ENCODE measurements around the gene ZNF730.
A peak's percentile ranks its signal among the peaks of the same experiment; 100 is the strongest.
"Not testable (repeated sequence)": the region's sequence is repeated elsewhere in the genome, so short reads cannot be mapped to it uniquely, and the experiment has no call there.

ZNF730 gene

DNA sequence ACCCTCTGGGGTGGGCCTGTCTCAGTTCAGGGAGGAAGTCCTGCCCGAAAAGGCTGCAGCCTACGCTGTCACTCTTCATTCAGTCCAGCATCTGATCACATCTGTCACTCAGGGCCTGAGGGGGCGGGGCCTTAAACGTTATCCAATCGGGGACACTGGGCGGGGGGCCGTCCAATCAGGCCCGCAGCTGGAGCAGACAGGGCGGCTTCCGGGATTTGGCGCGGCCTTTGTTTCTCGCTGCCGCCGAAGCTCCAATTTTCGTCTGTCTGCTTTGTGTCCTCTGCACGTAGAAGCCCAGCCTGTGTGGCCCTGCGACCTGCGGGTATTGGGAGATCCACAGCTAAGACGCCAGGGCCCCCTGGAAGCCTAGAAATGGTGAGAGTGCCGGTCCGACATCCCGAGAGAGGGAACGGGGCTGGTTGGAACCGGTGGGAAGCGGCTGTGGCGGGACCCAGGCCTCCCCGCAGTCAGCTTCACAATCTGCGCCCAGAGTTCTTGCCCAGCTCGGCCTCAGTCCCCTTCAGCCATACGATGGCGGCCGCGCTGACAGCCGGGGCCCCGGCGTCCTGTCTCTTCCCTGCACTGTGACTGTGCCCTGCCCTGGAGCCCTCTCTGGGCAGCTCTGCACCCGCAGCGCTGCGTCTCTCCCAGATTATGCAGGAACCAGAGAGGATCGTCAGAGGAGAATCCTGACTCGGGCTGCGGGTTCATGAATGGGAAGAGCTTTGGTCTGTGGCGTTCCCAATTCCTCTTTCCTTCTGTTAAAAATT lies at the start of gene ZNF730:
Gene ZNF730 (plus strand): TSS at position 224 of the 770 bp plus-strand sequence. CDS start 149 bp downstream, at position 373.
- peak; percentile 34 for DNase-seq

DNA sequence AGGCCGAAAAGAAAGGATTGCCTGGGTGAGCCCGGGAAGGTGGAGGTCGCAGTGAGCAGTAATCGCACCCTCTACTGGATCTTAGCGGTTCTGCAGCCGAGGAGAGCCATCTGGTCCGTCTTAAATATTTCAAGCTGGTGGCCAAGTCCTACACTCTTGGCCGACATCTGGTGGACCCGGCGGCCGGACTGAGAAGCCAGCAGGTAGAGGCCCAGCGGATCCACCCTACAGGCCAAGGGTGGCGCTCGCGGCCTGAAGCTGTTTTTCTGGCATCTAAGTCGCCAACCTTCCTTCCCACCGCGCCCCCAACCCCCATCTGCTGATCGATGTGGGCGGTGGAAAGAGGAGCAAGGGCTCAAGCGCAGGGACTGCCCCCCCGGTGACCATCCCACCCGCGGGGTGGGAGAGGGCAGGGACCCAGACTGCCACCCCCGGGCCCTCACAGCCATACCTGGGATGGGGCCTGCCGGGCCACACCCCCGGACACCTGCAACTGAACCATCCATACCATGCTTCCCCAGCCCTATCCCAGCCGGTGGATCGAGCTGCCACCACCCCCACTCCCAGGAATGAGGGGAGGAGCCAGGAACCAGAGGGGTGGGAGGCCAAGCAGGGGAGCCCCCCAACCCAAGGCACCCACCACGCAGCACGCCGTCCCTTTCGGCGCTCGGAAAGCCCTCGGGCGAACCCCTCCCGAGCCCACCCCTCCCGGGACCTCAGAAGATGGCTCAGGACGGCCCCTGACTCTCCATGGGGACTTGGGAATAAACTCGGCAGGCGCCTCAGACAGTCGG lies 46.3 kb upstream of the ZNF730 start:
- no peak for DNase-seq

DNA sequence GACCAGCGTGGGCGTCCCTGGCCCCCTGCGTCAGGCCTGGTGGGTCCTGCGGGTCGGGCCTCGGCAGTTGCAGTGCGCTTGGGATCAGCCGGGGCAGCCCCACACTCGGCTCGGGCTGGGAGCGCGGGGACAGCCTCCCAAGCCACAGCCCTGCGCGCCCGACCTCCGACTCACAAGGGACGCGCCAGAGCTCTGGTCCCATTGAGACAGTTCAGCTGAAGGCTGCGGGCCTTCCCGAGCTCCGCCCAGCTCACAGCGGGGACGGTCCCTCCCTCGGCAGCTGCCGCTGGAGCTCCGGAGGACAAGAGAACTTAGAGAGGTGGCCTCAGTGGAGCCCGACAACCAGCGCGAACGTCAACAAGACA lies 45.7 kb upstream of the ZNF730 start:
- DNase-seq: no peak

DNA sequence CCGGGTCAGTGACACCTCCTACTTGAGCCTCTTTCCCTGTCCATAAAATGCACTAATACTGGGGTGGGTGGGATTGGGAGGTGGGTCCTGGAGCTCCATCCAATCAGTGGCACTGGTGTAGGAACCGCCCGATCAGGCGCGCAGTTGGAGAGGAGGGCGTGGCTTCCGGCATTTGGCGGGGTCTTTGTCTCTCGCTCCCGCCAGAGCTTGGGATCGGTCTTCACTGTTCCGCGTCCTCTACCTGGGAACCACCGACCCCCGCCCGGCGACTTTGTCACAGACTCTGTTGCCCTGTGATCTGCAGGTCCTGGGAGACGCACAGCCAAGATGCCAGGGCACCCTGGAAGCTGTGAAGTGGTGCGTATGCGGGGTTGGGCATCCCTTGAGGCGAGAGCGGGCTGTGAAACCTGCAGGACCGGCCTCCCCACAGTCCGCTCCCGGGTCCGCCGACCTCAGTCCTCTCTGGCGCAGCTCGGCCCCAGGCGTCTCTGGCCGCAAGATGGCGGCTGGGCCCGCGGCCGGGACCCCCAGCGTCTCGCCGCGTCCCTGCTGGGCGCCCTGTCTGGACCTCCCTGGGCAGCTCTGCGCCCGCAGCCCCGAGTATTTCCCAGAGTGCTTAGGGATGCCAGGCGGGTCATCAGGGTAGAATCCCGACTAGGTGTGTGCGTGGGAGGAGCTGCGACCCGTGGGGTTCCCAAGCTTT lies 41.6 kb upstream of the ZNF730 start:
- DNase-seq: no peak

DNA sequence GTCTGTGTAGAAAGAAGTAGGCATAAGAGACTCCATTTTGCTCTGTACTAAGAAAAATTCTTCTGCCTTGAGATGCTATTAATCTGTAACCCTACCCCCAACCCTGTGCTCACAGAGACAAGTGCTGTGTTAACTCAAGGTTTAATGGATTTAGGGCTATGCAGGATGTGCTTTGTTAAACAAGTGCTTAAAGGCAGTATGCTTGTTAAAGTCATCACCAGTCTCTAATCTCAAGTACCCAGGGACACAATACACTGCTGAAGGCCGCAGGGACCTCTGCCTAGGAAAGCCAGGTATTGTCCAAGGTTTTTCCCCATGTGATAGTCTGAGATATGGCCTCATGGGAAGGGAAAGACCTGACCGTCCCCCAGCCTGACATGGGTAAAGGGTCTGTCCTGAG lies 39.0 kb upstream of the ZNF730 start:
- DNase-seq: not testable (repeated sequence)

DNA sequence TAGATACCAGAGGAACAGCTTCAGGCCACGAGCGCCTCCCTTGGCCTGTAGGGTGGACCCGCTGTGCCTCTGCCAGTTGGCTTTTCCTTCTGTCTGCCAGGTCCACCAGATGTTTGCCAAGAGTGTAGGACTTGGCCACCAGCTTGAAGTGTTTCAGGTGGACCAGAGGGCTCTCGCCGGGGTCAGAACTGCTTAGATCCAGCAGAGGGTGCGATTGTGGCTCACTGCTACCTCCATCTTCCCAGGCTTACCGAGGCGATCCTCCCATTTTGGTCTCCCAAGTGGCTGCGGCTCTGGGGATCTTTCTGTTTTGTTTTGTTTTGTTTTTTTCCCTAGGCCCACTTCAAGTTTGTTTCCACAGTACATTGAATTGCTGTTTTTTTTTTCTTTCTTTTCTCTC lies 23.0 kb upstream of the ZNF730 start:
- DNase-seq: no peak

DNA sequence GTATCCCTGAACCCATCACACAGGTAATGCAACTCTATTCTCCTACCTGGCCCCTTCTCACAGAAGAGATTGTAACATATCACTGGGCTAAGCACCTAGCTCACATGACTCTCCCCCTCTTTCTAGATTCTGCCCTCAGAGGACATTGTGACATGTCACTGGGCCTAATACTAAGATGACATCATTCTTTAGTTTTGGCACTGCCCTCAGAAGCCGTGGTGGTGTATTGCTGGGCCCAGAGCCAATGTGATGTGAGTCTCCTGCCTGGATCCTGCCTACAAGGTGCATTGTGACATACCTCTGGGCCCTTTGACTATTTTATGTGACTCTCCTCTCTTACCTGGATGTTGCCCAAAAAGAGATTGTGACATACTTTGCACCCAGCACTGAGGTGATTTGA lies 21.4 kb upstream of the ZNF730 start:
- no peak for DNase-seq

DNA sequence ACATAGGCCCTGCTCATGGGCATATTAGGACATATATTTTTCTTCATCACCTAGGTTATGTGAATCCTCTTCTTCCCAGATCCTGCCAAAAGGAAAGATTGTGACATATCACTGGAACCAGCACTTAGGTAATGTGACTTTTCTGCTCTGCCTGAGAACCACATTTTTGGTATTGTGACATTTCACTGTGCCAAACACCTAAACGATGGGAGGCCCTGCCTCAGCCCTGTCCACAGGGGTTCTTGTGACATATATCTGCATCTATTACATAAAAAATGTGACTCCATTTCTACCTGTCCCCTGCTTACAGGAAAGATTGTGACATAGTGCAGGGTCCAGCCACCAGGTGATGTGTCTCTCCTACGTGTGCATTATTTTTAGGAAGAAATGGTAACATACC lies 18.5 kb upstream of the ZNF730 start:
- no peak for DNase-seq

DNA sequence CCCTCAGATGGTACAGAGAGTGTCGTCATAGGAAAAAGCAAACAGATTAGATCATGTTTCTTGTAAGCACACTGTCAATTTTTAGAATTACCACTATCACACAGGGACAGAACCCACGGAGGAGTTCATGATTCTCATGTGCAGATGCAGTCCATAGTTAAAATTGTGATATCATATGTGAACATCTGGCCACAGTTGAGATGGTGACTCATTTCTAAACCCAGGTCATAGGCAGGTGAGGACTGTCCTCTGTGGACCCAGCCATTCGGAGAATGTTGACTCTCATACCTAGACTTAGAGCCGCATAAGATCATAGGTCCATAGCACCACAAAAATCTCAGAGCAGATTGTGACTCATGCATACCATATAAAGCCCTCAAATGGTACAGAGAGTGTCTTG lies 17.8 kb upstream of the ZNF730 start:
- no peak for DNase-seq

DNA sequence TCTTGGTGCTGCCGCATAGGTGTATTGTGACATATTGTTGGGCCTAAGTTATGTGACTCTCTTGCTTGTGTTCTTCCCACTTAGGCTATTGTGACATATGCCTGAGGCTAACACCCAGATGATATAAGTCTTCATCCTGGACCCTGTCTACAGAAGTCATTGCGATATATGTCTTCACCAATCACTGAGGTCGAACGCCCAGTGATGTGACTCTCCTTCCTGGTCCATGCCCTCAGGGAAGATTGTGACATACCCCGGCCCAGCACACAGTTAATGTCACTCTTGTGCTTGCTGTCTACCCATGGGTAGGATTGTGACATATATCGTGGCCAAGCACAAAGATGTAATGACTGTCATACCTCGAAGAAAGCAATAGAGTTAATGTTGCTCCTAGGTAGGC lies 16.9 kb upstream of the ZNF730 start:
- DNase-seq: no peak

DNA sequence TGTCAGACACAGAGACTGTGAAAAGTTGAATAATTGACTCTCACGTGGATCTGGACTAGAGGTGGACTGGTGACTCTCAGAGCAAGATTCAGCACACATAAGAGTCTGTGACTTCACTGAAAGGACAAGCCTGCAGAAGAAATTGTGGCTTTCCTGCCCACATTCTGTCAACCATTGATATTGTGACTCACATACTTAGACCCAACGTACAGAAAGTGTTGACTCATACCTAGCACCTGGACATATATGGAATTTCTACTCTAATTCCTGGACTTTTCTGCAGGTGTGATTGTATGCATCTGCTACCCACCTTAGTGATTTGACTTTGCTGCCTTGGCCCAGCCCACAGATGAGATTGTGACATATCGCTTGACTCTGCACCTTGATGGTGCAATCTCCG lies 15.6 kb upstream of the ZNF730 start:
- DNase-seq: no peak

DNA sequence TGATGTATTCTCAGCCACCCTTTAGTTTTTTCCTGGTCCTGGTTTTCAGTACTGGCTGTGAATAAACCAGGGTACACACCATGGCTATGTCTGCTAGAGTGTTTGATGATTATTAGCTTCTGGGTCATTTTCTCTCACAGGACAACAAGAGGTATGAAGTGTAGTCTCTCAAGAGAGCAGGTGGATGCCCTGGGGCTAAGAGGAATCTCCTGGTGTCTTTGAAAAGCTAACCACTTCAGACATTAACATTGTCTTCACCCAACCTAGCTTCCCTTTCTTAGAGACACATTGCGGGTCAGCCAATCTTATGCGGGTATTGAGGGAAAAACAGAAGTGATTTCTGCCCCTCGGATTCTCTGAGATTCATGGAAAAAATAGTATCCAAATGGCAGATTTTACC lies 1.6 kb downstream of the ZNF730 start:
- no peak for DNase-seq

DNA sequence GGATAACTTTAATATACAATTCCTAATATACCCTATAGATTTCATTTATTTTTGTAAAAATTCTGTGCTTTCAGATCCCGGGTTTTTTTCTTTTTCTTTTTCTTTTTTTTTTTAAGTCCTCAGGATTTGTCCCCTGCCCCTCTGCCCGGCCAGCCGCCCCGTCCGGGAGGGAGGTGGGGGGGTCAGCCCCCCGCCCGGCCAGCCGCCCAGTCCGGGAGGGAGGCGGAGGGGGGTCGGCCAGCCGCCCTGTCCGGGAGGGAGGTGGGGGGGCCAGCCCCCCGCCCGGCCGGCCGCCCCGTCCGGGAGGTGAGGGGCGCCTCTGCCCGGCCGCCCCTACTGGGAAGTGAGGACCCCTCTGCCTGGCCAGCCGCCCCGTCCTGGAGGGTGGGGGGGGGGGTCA lies 17.4 kb downstream of the ZNF730 start:
- DNase-seq: not testable (repeated sequence)

DNA sequence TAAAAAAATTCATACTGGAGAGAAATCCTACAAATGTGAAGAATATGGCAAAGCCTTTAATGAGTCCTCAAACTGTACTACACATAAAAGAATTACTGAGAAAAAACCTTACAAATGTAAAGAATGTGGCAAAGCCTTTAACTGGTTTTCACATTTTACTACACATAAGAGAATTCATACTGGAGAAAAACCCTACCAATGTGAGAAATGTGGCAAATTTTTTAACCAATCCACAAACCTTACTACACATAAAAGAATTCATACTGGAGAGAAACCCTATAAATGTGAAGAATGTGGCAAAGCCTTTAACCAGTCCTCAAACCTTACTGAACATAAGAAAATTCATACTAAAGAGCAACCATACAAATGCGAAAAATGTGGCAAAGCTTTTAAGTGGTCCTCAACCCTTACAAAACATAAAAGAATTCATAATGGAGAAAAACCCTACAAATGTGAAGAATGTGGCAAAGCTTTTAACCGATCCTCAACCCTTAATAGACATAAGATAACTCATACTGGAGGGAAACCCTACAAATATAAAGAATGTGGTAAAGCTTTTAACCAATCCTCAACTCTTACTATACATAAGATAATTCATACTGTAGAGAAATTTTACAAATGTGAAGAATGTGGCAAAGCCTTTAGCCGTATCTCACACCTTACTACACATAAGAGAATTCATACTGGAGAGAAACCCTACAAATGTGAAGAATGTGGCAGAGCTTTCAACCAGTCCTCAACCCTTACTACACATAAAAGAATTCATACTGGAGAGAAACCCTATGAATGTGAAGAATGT lies 29.0 kb downstream of the ZNF730 start:
- DNase-seq: no peak

DNA sequence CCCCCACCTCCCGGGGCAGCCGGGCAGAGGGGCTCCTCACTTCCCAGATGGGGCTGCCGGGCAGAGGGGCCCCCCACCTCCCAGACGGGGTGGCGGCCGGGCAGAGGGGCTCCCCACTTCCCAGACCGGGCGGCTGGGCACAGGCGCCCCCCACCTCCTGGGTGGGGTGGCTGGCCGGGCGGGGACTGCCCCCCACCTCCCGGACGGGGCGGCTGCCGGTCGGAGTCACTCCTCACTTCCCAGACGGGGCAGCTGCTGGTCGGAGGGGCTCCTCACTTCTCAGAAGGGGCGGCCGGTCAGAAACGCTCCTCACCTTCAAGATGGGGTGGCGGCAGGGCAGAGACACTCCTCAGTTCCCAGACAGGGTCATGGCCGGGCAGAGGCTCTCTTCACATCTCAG lies 43.9 kb downstream of the ZNF730 start:
- no peak for DNase-seq

DNA sequence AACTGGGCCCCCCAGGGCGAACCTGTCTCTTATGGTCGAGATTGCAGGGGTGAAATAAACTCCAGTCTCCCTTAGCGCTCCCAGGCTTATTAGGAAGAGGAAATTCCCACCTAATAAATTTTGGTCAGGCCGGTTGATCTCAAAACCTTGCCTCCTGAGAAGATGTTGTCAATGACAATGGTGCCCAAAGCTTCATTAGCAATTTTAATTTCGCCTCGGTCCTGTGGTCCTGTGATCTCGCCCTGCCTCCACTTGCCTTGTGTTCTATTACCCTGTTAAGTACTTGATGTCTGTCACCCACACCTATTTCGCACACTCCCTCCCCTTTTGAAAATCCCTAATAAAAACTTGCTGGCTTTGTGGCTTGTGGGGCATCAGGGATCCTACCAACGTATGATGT lies 51.5 kb downstream of the ZNF730 start:
- DNase-seq: not testable (repeated sequence)

DNA sequence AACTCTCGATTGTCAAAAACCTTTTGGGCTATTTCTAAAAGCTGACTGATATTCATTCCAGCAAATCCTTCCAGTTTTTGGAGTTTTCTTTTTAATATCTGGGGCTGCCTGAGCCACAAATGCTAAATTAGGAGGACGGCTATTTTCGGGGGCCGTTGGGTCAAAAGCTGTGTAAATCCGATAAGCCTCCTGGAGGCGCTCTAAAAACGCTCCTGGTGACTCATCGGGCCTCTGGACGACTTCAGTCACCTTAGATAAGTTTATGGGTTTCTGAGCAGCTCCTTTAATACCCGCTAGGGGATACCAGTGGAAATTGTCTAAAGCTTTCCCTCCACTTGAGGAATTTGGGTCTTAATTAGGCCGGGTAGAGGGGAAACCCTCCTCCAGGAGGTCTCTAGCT lies 66.4 kb downstream of the ZNF730 start:
- no peak for DNase-seq

DNA sequence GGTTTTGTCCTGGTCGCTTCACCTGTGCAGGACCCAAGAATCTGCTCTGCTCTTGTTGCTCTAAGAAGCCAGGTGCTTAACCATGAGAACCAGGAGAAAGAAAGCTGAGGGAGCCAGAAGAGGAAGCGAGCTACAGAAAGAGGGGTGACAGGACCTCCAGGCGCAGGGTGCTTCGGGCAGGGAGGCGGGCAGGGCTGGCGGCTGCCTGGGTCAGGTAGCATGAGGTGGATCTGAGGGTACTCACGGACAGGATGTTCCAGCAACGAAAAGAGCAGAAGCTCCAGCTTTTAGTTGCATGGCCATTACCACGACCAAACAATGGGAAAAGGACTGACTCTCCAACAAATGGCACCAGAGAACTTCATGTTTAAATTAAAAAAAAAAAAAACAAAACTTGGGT lies 73.5 kb downstream of the ZNF730 start:
- no peak for DNase-seq

Data from activated CD4-positive, CD25-positive, alpha-beta regulatory T cell treated with anti-CD3 and anti-CD28 coated beads, Interleukin-2, amount 50 U/mL, for 72 hours (primary cell).